Spleen (tissue), 7 donors: ENCODE data around the gene DDX24.

Source experiments
- POLR2A ChIP-seq, 3 donors: fragments of 450-650 bp; IDR thresholded peaks; one replicate each; pipeline ENCODE4 v1.5.1; 2017; ENCODE audit warnings: antibody characterized with exemption in 3 of 3, mild to moderate bottlenecking in 1 of 3
- TF ChIP-seq, protein P1 (sequence below), 11 experiments: fragments of 200-600 bp in 7 of 11; fragments of 450-650 bp in 4 of 11; sonication (generic) in 4 of 11; IDR thresholded peaks in 8 of 11; conservative IDR thresholded peaks in 3 of 11; 1 replicate in 7 of 11; 2 replicates in 4 of 11; pipeline versions ENCODE4 v1.4.0 to v1.8.0; 2016 to 2021; ENCODE audit warnings: antibody characterized with exemption in 11 of 11, inconsistent platforms in 4 of 11, mild to moderate bottlenecking in 1 of 11
- donor health status: DM: no; HTN: no; CAD: no; lungs with moderate emphysema.
- donor health status: DM: no; HTN: no; CAD: no.
- donor health status: DM: no; HTN: no; CAD: no.

DNA sequence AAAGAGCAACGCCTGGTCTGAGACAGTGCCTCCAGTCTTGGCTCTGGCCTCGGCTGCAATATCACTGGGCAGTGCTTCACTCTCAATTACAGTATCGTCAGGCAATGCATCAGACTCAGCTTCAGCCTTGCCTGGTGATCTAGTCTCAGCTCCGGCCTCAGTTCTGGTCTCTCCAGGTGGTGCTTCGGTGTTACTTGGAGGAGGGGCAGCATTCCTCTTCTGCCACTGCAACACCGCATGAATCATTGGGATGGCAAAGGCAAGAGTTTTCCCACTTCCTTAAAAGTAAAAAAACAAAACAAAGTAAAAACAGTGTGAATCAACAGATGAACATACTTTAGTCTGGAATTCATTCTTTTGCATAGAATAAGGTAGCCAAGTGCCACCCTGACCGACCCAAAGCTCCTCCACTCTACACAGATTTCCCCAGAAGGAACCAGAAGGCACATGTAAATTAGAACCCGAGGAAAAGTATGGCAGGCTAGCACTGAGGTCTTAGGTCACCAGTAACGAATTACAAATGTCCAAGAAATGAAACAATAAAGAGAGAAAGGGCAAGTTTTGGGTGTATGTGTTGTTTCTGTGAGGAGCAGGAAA lies 18.6 kb downstream of the DDX24 start:
- TF ChIP-seq, protein P1, sequence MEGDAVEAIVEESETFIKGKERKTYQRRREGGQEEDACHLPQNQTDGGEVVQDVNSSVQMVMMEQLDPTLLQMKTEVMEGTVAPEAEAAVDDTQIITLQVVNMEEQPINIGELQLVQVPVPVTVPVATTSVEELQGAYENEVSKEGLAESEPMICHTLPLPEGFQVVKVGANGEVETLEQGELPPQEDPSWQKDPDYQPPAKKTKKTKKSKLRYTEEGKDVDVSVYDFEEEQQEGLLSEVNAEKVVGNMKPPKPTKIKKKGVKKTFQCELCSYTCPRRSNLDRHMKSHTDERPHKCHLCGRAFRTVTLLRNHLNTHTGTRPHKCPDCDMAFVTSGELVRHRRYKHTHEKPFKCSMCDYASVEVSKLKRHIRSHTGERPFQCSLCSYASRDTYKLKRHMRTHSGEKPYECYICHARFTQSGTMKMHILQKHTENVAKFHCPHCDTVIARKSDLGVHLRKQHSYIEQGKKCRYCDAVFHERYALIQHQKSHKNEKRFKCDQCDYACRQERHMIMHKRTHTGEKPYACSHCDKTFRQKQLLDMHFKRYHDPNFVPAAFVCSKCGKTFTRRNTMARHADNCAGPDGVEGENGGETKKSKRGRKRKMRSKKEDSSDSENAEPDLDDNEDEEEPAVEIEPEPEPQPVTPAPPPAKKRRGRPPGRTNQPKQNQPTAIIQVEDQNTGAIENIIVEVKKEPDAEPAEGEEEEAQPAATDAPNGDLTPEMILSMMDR (IDR thresholded peaks at IDR 0.05 in 8 of 11, conservative IDR thresholded peaks at IDR 0.05 in 3 of 11), result no peak
- TF ChIP-seq POLR2A (IDR thresholded peaks at IDR 0.05), result no peak
